ENCODE measurements around the gene PRSS38.

DNA sequence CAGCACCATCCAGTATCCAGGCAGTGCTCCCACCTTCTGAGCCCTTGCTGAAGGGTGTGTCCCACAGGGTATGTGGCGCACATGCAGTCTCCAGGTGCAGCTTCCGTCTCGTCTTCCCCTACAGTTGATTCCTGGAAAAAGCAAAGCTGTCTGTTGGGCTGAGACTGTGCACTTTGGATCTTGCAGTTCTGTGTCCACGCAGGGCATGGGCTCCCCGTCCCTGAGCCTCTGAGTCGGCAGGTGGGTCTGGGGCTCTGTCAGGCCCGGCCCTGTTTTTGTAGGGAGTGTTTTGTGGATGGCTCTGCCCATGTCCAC is 47.4 kb upstream of the PRSS38 start:
- TF ChIP-seq, protein P1, sequence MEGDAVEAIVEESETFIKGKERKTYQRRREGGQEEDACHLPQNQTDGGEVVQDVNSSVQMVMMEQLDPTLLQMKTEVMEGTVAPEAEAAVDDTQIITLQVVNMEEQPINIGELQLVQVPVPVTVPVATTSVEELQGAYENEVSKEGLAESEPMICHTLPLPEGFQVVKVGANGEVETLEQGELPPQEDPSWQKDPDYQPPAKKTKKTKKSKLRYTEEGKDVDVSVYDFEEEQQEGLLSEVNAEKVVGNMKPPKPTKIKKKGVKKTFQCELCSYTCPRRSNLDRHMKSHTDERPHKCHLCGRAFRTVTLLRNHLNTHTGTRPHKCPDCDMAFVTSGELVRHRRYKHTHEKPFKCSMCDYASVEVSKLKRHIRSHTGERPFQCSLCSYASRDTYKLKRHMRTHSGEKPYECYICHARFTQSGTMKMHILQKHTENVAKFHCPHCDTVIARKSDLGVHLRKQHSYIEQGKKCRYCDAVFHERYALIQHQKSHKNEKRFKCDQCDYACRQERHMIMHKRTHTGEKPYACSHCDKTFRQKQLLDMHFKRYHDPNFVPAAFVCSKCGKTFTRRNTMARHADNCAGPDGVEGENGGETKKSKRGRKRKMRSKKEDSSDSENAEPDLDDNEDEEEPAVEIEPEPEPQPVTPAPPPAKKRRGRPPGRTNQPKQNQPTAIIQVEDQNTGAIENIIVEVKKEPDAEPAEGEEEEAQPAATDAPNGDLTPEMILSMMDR (IDR thresholded peaks at IDR 0.05), result no peak
- no peak for TF ChIP-seq POLR2A (IDR thresholded peaks at IDR 0.05)

All from gastroesophageal sphincter (tissue), 3 donors.